ENCODE data around the gene PERCC1.

- TF ChIP-seq CTCF (IDR thresholded peaks at IDR 0.05) = no peak
- TF ChIP-seq ZFX (IDR thresholded peaks at IDR 0.05; ENCODE audit: borderline replicate concordance) = no peak
Measured at GRCh38 chr16:1466054-1466453, 35.2 kb downstream of the PERCC1 start.

Data from 22Rv1 (cell line).